GM21423 (cell line): ENCODE results near the gene CAB39.

Source experiments
- ATAC-seq: cut with Tn5 transposase; IDR thresholded peaks from one replicate; pipeline ENCODE4 v1.9.1; 2021; ENCODE audit warnings: mild to moderate bottlenecking, moderate library complexity; ENCODE audit not compliant: unreplicated experiment

CAB39 gene

DNA sequence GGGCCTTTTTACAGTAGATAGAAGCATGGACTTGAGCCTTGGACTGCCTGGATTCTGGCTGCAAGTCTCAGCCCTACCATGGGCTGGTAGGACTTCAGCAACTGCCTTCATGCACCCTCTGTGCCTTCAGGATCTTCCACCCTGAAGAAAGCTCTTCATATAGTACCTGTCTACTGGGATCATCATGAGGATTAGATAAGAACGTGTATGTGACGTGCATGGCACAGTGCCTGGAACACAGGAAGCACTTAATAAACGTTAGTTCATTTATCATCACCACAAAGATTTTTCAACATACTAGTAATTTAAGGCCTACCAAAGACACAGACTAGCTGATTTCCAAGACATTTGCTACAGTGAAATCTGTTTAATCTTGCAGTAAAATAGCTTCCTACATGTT, 98.9 kb downstream of the CAB39 start:
- ATAC-seq, result no peak

DNA sequence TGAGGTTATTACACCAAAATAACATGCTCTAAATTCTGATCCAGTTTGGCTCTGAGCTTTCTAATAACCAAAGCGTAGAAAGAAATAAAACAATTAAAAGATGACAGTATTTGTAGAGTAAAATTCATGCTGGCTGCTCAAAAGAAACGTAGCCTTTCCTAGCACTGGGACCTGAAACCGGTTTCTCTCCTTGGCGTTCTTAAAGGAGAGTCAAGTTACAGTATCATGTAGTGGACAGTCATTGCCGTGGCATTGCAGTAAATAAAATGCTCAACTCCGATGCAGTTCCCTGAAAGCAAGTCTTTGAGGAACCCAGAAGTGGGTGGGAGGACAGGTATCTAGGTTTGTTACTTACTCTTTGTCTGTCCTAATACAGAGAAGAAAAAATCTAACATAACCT, 99.4 kb downstream of the CAB39 start:
- ATAC-seq, result no peak

DNA sequence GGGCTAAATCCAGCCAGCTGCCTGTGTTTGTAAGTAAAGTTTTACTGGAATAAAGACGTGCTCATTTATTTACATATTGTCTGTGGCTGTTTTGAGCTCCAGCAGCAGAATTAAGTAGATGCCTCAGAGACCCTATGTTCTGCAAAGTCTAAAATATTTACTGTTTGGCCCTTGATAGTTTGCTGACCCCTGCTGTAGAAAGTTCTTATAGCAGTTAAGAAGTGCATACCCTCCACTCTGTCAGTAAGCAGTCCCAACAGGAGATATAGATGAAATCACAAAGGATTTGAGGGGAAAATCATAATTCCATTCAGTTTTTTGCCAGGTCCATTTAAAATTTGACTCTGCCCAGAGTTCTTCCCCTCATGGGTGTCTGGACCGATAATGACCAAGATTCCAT, 102.0 kb downstream of the CAB39 start:
- no peak for ATAC-seq

DNA sequence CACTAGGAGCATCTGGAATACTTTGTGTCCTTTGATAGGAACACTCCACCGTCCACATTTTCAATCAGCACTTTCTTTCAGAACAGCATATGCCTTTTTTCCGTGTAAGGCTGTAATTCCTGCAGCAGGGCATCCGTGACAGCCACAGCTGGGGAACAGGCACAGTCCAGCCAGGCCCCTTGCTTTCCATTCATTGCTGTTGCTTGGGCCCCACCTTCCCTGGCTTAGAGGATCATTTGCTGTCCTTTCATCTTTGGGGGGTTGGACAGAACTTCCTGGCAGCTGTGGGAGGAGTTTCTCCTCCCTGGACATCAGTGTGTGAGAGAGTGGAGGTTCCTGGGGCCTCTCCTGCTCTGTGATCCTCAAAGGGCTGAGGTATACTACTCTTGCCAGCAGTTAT, 102.4 kb downstream of the CAB39 start:
- ATAC-seq, result no peak

GRCh38 chr2:230816735-230817134, 104.1 kb downstream of the CAB39 start:
- no peak for ATAC-seq

- no peak for ATAC-seq
Measured at GRCh38 chr2:230819433-230819832, 106.8 kb downstream of the CAB39 start.

- ATAC-seq, result no peak
Measured at GRCh38 chr2:230821261-230821990, 108.8 kb downstream of the CAB39 start.

DNA sequence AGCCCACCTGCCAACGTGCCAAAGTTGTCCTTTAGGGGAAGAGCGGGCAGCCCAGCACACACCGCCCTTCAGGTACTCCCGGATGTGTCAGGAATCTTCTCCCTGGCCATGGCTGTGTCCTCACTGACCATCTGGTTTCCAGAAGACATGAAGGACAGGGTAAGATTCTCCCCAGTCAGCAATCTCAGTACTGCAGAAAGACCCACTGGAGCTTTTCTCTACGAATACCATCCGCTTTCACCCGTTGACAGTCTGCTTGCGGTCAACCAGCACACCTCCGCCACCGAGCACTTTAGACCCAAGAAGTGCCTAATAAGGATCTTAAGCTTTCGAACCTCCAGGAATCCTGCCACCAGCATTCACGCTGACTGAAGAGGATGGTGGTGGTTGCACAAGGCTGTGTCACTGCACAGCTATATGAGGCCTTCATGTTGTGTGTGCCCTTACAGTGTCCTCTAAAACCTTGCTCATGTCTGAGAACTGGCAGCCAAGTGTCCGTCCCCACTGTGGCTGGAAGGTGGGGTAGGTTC, 109.4 kb downstream of the CAB39 start:
- ATAC-seq, result no peak

DNA sequence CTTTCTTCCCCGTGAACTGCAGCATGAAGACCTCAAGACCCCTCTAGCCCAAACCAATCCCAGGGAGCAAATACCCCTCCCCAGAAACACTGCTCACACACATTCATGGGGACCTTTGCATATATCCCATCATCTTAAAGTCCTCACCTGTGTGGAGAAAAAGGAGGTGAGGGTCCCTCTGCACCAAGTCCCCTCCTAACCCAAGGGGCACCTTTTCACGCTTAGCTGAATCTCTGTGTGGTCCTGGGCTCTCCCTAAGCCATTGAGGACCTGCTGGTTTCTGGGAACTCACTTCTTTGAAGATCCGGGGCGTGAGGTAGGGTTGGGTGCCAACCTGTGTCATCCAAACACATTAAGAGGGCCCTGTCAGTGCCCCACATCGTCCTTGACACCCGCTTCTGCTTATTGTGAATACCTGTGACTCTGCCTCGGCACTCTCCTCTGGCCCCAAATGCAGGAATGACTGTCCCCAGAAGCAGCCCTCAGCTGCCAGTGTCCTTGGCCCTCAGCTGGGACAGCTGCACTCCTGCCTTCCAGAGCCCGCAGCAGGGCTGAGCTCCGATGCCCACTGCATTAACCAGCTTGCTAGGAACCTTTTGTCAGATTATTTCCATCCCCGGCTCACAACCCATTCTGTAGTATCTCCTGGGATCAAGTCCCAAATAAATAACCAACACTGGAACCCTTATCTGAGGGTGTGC, 110.8 kb downstream of the CAB39 start:
- no peak for ATAC-seq

- ATAC-seq, result peak; percentile 51
Measured at GRCh38 chr2:230824406-230824978, 111.8 kb downstream of the CAB39 start.

DNA sequence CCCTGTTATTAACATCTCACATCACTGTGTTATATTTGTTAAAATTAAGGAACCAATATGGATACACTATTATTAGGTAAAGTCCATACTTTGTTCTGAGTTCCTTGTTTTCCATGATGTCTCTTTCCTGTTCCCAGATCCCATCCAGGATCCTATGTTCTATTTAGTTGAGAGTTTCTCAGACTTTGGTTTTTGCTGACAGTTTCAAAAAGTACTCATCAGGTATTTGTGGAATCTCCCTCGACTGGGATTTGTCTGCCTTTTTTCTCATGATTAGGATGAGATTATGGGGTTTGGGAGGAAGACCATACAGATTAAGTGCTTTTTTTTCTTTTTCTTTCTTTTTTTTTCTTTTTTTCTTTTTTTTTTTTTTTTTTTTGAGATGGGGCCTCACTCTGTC, 112.7 kb downstream of the CAB39 start:
- ATAC-seq, result no peak

DNA sequence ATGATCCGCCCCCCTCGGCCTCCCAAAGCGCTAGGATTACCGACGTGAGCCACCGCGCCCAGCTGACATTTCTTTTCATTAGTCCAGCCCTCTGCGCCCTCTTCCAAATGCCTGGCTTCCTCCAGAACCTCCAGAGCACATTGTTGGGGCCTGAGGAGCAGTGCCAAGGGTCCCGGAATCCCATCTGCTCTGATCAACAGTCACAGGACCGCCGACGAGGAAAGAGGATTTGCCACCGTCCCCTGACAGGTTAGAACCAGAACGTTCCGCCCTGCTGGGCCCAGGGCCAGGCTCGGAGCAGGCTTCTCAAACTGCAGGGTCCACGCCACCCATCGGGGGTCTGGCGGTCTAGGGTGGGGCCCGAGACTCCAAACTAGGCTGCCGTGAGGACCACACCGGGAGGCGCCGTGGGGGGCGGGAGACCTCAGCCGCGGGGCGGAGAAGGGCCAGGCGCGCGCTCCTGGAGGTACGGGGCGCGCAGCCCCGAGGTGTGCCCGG, 115.2 kb downstream of the CAB39 start:
- ATAC-seq, result no peak

DNA sequence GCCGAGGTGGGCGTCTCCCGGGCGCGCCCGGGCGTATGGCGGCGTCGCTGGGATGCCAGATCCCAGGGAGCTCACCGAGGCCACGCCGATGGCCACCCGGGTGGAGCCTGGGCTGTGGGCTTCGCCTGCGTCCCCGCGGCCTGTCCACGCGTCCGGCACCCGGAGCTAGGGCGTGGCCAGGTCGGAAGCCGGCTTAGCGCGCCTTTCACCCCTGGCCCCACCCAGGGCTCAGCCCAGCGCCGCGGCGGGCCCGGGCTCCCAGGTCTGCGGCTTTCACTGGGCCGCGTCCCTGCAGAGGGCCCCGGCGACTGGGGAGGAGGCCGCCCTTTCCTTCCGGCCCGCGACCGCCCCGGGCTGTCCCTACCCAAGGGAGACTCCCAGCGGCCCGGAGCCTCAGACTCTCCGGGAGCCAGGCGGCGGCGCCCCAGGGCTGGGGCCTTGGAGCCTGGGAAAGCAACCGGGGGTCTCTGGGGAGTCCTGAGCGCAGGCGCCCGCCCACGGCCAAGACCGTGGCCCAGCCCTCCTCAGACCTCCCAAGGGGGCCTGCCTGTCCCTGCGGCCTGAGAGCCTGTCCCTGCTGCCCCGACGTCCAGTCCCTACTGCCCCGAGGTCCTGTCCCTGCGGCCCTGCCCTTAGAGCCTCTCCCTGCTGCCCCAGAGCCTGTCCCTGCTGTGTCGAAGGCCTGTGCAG, 115.8 kb downstream of the CAB39 start:
- peak; percentile 50 for ATAC-seq

GRCh38 chr2:230829293-230829692, 116.7 kb downstream of the CAB39 start:
- ATAC-seq, result no peak

DNA sequence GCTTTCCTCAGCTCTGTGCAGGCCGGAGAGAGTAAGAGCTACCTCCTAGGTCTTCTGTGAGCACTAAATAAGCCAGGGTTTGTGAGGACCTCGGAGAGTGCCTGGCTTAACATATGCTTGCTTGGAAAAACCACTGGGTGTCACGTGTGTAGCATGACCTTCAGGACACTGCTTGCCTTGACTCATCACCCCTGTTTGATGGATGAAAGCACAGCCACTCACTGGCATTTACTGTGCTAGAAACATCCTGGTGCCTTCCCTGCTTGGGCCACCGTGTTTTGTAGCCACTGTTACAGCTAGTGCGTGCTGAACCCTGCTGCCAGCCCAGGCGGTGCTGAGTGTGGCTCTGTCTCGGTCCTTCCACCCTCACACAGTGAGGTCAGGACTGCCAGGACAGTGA, 117.3 kb downstream of the CAB39 start:
- no peak for ATAC-seq

GRCh38 chr2:230830428-230830827, 117.8 kb downstream of the CAB39 start:
- no peak for ATAC-seq

DNA sequence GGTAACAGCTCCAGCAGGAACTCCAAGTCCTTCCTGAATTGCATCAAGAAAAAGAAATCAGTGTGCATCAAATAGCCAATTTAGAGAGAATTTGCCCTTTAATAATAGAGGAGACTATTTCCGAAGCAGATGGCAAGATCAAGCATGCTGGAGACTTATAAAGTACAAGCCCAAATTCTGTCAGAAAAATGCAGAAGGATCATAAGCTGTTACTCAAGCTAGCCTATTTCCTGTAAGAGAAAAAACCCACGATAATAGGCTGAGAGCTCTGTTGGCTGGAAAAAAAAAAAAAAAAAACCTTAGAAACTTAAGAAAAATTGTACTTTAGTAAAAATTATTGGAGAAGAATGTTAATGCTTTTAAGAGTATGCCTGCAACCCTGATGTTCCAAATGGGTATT, 127.7 kb downstream of the CAB39 start:
- ATAC-seq, result no peak

DNA sequence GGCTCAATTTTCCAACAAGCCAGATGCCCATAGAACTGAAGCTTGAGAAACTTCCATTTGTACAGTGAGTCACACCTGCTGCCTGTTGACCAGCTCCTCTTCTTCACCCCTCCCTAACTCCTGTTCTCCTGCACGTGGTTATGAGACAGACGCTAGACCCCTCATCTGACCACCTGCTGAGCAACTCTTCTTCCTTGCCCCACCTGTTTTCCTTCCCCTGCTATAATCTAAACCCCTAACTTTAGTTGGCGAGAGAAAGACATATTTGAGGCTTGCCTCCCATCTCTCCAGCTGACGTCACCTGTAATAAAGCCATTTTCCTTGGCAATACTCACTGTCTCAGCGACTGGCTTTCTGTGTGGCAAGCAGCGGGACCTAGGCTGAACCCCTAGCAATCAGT, 129.8 kb downstream of the CAB39 start:
- no peak for ATAC-seq

DNA sequence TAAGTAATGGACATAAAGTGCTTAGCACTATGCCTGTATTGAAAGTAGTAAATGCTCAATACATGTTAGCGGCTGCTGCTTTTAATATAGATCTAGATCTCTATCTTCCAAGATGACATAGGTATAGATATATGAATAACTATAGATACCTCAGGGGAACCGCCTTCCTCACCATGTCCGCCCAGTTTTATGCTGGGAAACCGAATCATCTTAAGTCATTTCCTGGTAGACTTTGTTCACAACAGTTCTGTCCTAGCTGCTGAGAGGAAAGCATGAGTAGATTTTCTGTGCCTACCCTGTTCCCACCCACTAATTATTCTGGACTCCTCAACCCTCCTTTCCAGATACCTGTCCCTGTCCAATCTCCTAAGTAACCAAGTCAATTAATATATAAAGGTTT, 130.5 kb downstream of the CAB39 start:
- ATAC-seq, result no peak

DNA sequence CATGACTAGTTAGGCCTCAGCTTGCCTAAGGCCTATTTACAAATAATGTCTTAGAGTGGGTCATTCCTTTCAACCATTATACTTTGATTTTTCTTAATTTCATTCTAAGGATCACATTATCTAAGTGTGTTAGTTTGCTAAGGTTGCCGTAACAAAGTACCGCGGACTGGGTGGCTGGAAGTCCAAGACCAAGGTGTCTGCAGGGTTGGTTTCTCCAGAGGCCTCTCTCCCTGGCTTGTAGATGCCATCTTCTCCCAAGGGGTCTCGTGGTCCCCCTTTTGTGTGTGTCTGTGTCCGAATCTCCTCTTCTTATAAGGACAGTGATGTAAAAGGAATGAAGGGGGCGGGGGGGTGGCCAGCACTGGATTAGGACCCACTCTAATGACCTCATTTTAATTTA, 133.7 kb downstream of the CAB39 start:
- ATAC-seq, result no peak

DNA sequence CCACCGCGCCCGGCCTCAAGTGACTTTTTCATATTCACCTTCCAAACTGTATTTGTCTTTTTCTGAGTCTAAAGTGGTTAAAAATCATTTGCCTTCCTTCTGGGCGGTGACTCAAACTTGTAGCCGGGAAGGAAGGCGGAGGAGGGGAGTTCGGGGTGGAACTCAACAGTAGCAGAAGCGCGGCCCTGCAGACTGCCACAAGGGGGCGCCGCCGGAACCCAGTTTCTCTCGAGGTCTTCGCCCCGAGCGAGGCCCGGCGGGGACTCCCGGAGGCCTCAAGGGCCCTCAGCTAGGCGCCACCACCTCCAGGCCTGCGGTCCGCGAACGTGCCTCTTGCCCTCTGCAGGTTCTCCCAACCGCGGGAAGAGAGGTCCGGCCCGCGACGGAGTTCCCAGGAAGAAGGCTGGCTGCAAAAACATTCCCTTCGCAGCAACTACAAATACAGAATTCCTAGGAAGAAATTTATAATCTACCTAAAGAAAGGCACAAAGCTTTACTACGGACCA, 135.3 kb downstream of the CAB39 start:
- peak; percentile 89 for ATAC-seq
